Femur (tissue), 1 donor: ENCODE results near the gene GOLGA6D.
"Not testable (repeated sequence)": the region's sequence is repeated elsewhere in the genome, so short reads cannot be mapped to it uniquely, and the experiment has no call there.

Source experiments
- DNase-seq: peaks from one replicate; pipeline ENCODE4 v3.0.0-alpha.2; 2017

Gene GOLGA6D

DNA sequence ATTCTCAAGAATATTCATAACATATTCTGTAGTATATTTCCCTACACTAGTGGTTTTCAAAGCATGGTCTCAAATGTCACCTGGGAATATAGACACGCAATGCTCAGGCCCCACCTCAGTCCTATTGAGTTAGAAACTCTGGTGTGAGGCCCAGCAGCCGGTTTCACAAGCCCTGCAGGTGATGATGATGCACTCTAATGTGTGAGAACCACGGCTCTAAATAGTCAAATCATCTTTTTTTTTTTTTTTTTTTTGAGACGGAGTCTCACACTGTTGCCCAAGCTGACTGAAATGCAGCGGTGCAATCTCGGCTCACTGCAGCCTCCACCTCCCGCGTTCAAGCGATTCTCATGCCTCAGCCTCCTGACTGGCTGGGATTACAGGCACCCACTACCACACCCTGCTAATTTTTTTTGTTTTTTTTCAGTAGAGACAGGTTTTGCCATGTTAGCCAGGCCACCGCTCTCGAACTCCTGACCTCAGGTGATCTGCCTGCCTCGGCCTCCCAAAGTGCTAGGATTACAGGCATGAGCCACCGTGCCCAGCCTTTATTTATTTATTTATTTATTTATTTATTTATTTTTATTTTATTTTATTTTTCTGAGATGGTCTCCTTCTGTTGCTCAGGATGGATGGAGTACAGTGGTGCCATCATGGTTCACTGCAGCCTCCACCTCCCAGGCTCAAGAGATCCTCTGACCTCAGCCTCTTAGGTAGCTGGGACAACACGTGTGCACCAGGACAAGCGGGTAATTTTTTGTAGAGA, 51.2 kb downstream of the GOLGA6D start:
- DNase-seq, result not testable (repeated sequence)

GRCh38 chr15:75335313-75335704, 52.7 kb downstream of the GOLGA6D start:
- DNase-seq, result no peak

DNA sequence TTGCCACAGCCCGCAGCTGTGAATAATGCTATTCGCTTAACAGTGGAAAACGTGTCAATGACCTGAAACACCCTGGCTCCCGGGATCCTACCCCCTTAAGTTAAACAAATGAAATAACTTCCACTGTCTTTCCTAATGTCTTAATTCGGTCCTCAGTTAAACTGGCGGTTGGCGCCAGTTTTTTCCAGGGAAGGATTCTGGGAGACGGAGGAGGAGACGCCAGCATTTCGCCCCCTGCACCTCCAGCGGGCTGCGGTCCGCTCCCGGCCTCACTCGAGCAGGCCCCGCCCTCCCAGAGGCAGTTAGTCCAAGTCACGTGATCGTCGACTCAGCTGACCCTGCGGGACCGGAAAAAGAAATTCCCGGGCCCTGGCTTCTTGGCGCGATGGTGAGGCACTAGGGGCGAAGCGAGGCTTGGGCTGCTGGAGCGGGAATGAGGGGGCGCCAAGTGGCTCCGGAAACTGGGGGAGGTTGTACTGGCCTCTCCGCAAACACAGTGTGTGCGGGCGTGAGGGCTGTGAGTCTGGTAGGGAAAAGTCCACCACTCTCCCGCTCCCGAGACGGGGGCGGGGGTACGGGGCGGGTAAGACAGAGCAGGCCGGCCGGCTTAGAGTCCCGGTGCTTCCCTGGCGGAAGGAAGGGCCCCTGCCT, 53.2 kb downstream of the GOLGA6D start, which contains the start of gene COMMD4:
TSS of gene COMMD4 (plus strand) at position 359 of the 651 bp plus-strand sequence. CDS start at position 386, 27 bp downstream.
- peak; percentile 97 for DNase-seq

GRCh38 chr15:75338661-75339240, 56.1 kb downstream of the GOLGA6D start:
- no peak for DNase-seq

DNA sequence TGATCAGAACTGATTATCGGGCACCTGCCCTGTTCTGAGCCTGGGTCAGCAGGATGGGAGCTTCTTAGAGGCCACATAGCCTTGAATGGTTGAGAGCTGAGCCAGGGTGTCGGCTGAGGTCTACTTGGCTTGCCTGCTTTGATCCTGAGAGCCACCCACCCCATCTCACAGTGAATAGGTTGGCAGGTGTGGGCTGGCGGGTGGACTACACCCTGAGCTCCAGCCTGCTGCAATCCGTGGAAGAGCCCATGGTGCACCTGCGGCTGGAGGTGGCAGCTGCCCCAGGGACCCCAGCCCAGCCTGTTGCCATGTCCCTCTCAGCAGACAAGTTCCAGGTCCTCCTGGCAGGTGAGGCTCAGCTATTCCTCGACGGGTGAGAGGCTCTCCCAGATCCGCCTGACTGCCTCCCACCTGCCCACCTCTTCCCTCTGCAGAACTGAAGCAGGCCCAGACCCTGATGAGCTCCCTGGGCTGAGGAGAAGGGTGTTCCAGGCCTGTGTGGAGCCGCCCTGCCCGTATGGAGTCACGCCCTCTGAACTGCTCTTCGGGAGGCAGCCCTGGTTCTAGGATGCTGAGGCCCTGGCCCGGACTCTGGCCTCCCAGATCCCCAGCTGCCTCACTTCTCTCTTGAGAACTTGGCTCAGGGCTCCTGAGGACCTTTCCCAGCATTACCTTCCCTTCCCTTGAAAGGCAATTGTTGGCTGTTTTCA, 57.1 kb downstream of the GOLGA6D start:
- DNase-seq, result no peak

GRCh38 chr15:75342221-75342620, 59.6 kb downstream of the GOLGA6D start:
- no peak for DNase-seq

DNA sequence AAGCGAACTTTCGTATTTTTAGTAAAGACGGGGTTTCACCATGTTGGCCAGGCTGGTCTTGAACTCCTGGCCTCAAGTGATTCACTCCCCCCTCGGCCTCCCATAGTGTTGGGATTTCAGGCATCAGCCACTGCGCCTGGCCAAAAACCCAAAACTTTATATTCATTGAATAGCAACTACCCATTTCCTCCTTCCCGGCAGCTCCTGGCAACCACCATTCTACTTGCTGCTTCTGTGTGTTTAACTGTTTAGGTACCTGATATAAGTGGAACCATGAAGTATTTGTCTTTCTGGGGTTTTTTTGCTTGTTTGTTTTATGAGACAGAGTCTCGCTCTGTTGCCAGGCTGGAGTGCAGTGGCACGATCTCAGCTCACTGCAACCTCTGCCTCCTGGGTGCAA, 61.3 kb downstream of the GOLGA6D start:
- DNase-seq, result peak; percentile 50
